Left ventricle myocardium superior (tissue), 1 donor: ENCODE results near the gene CLDN15. TPM values are rescaled to one million over a fixed set of nuclear protein-coding genes. Genes with fewer than 3 reads are reported as not detected.
"Not testable (repeated sequence)": the region's sequence is repeated elsewhere in the genome, so short reads cannot be mapped to it uniquely, and the experiment has no call there.

Experiments used
- ATAC-seq: fragments of 200-7000 bp; cut with Tn5 transposase; one replicate; pipeline ENCODE4 v1.9.1; 2020; ENCODE audit warnings: mild to moderate bottlenecking, moderate library complexity
- DNase-seq: peaks from one replicate; pipeline ENCODE4 v3.0.0-alpha.2; 2020
- intact Hi-C: fragments of 100-400 bp; cut with micrococcal nuclease; formaldehyde crosslinking; loops from one replicate; pipeline ENCODE4 v1.11.0; 2022
- total RNA-seq: library from RNA; stranded (reverse); fragmentation: NEBNext Ultra II Directional; extraction: Animal tissue kit (Norgen Biotek cat#: 25700); gene quantifications from one replicate; pipeline ENCODE4 v1.2.1, GENCODE V29; 2021
- donor health status: DM: no; HTN: yes; CAD: no; lungs with severe emphysema.

Gene CLDN15
- total RNA-seq, 1 donor from 2014 or later = 3.8 TPM

DNA sequence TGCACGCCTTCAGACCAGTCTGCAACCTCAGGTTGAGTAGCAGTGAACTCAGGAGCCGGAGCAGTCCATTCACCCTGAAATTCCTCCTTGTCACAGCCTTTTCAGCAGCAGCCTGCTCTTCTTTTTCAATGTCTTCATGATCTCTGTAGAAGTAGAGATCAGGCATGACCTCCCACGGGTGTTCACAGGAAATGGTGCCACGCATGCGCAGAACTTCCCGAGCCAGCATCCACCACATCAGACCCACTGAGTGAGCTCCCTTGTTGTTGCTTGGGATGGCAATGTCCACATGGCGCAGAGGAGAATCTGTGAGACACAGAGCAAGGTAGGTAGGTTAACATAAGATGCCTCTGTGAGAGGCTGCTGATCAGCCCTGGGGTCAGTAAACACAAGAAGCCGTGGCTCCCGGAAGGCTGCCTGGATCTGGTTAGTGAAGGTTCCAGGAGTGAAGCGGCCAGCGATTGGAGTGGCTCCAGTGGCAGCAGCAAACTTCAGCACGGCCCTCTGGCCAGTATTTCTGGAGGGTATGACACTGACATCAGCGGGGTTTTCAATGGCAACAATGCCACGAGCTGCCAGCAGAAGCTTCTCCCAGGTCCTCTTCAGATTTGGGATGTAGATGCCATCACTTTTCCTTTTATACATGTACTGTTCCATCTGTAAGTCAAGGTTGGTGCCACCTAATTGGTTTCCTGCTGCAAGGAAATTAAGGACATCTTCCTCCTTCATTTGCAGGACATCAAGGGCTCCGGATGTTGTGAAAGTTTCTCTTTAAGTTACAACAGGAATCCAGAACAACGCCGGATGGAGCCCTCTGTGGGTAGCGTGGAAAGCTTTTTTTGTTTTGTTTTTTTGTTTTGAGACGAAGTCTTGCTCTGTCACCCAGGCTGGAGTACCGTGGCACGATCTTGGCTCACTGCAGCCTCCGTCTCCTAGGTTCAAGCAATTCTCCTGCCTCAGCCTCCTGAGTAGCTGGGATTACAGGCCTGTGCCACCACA, 33.6 kb downstream of the CLDN15 start:
- intact Hi-C loops, DNase-seq, ATAC-seq: not testable (repeated sequence)

DNA sequence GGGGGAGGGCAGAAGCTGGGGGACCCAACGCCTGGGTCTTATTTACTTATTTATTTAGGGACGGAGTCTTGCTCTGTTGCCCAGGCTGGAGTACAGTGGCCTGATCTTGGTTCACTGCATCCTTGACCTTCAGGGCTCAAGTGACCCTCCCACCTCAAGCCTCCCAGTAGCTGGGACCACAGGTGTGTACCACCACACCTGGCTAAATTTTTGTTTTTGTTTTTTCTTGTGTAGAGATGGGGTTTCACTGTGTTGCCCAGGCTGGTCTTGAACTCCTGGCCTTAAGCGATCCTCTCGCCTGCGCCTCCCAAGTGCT, 35.0 kb downstream of the CLDN15 start:
- ATAC-seq (no peak), DNase-seq (no peak)
- intact Hi-C loops = no loop called here

DNA sequence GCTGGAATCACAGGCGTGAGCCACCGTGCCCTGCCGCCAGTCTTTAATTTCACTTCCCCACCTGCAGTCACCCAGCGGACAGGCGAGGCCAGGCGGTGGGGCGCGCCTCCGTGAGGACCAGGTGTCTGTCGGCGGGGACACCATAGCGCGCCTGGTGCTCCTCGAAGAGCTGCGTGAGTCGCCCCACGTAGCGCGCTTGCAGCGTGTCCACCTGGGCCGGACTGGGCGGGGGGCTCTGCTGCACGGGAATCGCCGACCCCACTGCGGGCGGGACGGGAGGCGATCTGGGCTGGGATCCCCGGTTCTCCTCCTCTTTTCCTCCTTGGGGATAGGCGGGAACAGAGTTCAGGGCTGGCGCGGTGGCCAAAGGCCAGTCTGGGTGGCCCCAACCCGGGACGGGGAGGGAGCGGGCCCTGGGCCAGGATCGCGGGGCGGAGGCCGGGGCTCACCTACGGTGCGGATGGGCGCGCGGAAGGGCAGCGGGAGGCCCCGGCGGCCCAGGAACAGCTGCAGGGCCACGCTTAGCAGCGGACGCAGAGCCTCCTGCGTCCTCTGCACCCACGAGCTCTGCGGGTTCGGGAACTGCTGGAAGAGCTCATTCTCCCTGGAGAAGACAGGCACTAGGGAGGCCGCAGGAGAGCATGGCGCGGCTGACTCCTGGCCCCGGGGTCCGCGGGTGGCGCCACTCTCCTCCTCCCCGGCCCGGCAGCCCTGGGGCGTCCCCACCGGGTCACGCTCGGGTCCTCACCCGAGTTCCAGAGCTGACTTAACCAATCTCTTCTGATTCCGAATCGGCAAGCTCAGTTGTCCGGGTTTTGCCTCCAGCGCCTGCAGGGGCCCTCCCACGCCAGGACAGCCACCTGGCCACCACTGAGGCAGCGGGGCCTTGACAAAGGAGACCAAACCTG, 35.7 kb downstream of the CLDN15 start:
- intact Hi-C loops = no loop called here
- ATAC-seq (no peak), DNase-seq (no peak)

DNA sequence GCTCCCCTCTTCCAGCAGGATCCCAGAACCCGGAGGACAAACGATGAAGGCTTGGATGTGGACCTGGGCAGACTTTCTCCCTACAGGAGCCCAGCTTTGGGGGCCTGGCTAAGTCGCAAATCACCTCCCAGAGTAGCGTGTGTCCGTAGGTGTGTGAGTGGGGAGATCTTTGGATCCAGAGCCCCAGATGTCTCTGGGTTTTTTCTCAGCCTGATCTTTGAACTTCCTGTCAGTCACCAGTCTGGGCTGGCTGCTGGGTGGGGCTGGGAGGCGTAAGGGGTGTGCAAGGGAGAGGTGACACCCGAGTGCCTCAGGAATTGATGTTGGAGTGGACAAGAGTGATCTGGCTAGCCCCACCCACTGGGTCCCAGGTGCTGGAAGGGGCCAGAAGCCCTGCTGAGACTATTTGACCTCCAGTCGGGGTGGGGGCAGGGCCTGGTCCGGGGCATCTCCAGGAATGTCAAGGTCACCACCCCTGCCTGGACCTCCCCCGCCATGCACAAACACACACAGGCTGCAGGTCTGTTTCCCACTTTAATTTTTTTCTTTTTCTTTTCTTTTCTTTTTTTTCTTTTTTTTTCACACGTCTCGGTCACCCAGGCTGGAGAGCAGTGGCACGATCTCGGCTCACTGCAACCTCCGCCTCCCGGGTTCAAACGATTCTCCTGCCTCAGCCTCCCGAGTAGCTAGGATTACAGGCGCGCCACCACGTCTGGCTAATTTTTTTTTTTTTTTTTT, 36.6 kb downstream of the CLDN15 start, which contains the start of gene MOGAT3:
MOGAT3 (minus strand) TSS at position 175 of the 738 bp plus-strand sequence. CDS start 182 bp downstream, outside the sequence.
- no peak for DNase-seq
- ATAC-seq = no peak
- intact Hi-C loops = no loop called here

DNA sequence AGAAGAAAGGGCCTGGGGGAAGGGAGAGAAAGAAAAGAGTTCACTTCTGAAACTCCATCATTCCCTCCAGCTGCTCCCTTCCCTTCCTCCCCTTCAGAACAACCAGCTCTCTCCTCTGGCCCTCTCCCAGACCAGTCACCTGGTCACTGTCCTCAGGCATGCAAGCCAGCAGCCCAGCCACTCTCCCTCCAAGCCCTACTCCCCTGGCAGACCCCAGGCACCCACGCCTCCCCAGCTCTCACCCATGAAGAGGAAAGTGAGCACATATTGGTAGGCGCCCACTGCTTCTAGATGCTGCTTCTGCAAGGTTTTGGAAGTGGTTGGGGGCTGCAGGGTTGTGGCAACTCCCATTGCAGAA, 37.1 kb downstream of the CLDN15 start:
- intact Hi-C loops = no loop called here
- DNase-seq = no peak
- no peak for ATAC-seq

- ATAC-seq, DNase-seq, intact Hi-C loops: not testable (repeated sequence)
These were observed 38.1 kb downstream of the CLDN15 start for GRCh38 chr7:101199522-101199921.

DNA sequence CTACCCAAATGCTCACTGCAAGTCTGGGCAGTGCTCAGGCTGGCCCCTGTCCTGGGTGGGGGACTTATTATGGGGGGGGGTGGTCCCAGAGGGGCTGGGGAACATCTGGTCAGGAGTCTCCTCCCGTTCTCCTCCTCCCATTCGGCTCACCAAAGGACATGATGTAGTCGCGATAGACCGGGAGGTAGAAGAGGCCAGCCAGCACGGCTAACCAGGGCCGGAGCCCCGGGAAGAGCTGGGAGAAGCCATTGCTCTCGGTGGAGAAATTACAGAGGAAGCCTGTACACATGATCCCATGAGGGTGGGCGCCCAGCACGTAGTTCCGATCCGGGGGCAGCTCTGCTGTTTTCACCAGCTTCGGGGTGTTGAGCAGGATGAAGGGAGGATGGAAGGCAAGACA, 39.1 kb downstream of the CLDN15 start:
- intact Hi-C loops = no loop called here
- no peak for ATAC-seq
- no peak for DNase-seq

DNA sequence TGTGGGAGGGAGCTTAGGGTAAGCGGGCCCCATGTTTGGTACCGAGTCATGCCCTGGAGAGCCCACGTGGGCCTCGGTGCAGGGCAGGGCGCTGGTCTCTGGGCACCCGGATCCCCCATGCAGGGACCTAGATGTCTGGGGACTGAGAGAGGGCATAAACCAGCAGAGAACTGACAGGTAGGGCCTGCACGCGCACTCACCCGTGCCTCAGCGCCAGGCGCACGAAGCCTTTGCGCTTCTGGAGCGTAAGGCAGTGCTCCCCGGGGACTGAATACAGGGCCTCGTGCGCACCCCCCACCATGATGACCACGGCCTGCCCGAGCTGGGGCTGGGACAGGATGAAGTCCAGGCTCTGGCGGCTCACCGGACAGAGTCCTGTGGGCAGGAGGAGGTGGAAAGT, 39.6 kb downstream of the CLDN15 start:
- no peak for DNase-seq
- no peak for ATAC-seq
- intact Hi-C loops = no loop called here

DNA sequence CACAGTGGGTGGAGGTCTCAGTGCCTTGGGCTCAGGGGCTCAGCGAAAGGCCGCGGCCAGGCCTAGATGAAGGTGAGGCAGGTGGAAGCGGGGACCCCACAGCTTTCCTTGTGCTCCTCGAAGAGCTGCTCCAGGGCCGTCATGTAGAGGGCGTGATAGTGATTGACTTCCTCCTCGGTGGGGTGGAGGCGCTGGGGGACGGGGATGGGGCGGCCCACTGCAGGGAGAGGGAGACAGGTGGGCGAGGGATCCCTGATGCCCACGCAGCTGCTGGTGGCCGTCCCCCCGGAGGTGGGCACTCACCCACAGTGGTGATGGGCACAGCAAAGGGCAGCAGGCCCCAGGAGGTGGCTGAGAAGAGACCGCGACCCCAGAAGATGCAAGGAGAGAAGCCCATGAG, 41.7 kb downstream of the CLDN15 start:
- no peak for DNase-seq
- ATAC-seq = no peak
- intact Hi-C loops = no loop called here

DNA sequence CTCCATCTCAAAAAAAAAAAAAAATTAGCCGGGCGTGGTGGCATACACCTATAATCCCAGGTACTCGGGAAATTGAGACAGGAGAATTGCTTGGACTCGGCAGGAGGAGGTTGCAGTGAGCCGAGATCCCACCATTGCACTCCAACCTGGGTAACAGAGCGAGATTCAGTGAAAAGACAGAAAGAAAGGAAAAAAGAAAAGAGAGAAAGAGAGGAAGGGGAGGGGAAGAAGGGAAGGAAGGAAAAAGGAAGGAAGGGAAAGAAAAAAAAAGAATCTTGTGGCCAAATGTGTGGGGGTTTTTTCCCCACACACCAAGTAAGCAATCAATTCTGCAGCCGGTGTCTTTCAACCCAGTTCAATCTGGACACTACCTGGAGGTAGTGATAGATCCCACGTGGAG, 48.5 kb downstream of the CLDN15 start:
- DNase-seq (no peak), ATAC-seq (no peak)
- intact Hi-C loops = no loop called here

DNA sequence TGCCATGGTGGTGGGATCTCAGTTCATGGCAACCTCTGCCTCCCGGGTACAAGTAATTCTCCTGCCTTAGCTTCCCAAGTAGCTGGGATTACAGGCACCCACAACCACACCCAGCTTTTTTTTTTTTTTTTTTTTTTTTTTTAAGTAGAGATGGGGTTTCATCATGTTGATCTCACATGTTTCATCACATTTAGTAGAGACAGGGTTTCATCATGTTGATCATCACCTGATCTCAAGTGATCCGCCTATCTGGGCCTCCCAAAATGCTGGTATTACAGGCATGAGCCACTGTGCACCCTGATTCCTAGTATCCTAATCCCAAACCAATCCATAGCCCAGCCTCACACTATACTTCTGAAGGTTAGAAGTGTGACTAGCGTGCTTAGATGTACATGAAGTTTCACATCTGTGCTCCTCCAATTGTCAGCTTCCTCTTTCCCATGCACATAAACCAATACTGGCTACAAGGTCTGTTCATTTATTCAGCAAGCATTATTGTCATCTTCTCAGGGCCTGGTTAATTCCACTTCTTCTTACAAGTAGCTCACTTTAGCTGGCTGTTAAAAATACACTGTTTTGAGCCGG, 50.7 kb downstream of the CLDN15 start:
- intact Hi-C loops = no loop called here
- no peak for ATAC-seq
- DNase-seq = no peak

DNA sequence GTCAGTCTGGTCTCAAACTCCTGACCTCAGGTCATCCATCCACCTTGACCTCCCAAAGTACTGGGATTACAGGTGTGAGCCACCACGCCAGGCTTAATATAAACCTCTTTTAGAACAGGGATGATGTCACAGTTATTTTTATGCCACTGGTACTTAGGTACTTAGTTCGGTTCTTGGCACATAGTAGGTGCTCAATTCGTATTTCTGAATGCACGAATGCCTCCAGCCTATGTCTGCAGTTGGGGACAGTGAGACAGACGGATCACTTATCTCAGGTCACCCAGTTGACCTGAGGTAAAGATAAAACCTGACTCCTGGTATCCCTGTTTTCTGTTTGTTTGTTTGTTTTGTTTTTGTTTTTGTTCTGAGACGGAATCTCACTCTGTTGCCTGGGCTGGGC, 51.4 kb downstream of the CLDN15 start:
- intact Hi-C loops = no loop called here
- DNase-seq (no peak), ATAC-seq (no peak)

GRCh38 chr7:101185258-101185839, 52.3 kb downstream of the CLDN15 start:
- intact Hi-C loops = no loop called here
- ATAC-seq = no peak
- no peak for DNase-seq

Other genes with a start within 250 kb of the CLDN15 start
- not detected for gene MUC17, start 217.7 kb downstream of the CLDN15 start, total RNA-seq
- gene TRIM56, start 152.3 kb downstream of the CLDN15 start, total RNA-seq = 16.6 TPM
- gene SERPINE1, start 110.7 kb downstream of the CLDN15 start, total RNA-seq = 1.3 TPM
- gene AP1S1, start 83.3 kb downstream of the CLDN15 start, total RNA-seq = 11.8 TPM
- gene VGF, start 72.2 kb downstream of the CLDN15 start, total RNA-seq = not detected
- gene NAT16, start 57.5 kb downstream of the CLDN15 start, total RNA-seq = not detected
- gene MOGAT3, start 36.8 kb downstream of the CLDN15 start, total RNA-seq = not detected
- 43.0 TPM for gene PLOD3, start 20.2 kb downstream of the CLDN15 start, total RNA-seq
- 55.8 TPM for gene ZNHIT1, start 19.6 kb downstream of the CLDN15 start, total RNA-seq
- 326 TPM for gene FIS1, start 7.3 kb upstream of the CLDN15 start, total RNA-seq
- 26.8 TPM for gene IFT22, start 84.0 kb upstream of the CLDN15 start, total RNA-seq
- not detected for gene COL26A1, start 125.1 kb upstream of the CLDN15 start, total RNA-seq